ENCODE measurements around the gene FAHD2A. TPM values are rescaled to one million over a fixed set of nuclear protein-coding genes. Genes with fewer than 3 reads are reported as not detected.

Gene FAHD2A
- total and polyA plus RNA-seq, 2 donors (not counting 3 experiments of a cell fraction or from before 2014, with no cell fraction given): 33.1 to 37.0 TPM

GRCh38 chr2:95366514-95366913 lies 36.0 kb upstream of the FAHD2A start:
- BruUV-seq (replicated peaks): no TSS peak
- no peak for DNase-seq (ENCODE audit: low read depth, low spot score)
- Histone ChIP-seq H3K79me2 (ENCODE audit: control insufficient read depth, insufficient read depth, low read length) (no peaks in the 10 kb centered on the region), H3K4me1 (ENCODE audit: control insufficient read depth, extremely low read depth, insufficient read depth, low read length) (no peaks in the 10 kb centered on the region), H3K27ac (ENCODE audit: insufficient read depth, low read depth, low read length) (no peak overlapping the region), H3K4me2 (ENCODE audit: insufficient read depth, low read length) (no peak overlapping the region), H2AFZ (ENCODE audit: low read depth, low read length) (no peak overlapping the region), H4K20me1 (replicated peaks; ENCODE audit: control insufficient read depth, extremely low read depth, insufficient read depth, low read length) (no peaks in the 10 kb centered on the region), H3K27me3 (ENCODE audit: control insufficient read depth in 2 of 2, insufficient read depth in 2 of 2, low read length in 2 of 2) (peaks cover 0 to 2% of the 10 kb centered on the region in 2 experiments), H3K36me3 (ENCODE audit: control insufficient read depth in 2 of 2, extremely low read depth in 1 of 2, insufficient read depth in 2 of 2, low read length in 2 of 2) (no peaks in the 10 kb centered on the region), H3K9ac (replicated peaks; ENCODE audit: extremely low read depth, insufficient read depth, low read length) (no peak overlapping the region), H3K9me1 (replicated peaks; ENCODE audit: control insufficient read depth, extremely low read depth, insufficient read depth, low read length) (no peaks in the 10 kb centered on the region), H3K9me3 (replicated peaks; ENCODE audit: control insufficient read depth, insufficient read depth, low read length) (no peaks in the 10 kb centered on the region), H3K4me3 (replicated peaks in 1 of 3; ENCODE audit: insufficient read depth in 1 of 3, low read depth in 1 of 3, low read length in 3 of 3) (no peak overlapping the region)
- intact Hi-C loops (cut with micrococcal nuclease): no loop called here
- no peak for FAIRE-seq
- no peak for TF ChIP-seq GATA2 (IDR thresholded peaks at IDR 0.05; ENCODE audit: insufficient read depth, insufficient read length, low read depth, low read length)
- no peak for TF ChIP-seq EZH2 (IDR thresholded peaks at IDR 0.05; ENCODE audit: borderline replicate concordance, low read depth, low read length, severe bottlenecking)
- TF ChIP-seq CTCF (IDR thresholded peaks at IDR 0.05; ENCODE audit: extremely low read depth in 1 of 2, insufficient read depth in 1 of 2, low read depth in 1 of 2, low read length in 2 of 2): no peak
- no peak for TF ChIP-seq FOS (IDR thresholded peaks at IDR 0.05; ENCODE audit: borderline replicate concordance, insufficient read depth, low read length)
- no peak for TF ChIP-seq POLR2AphosphoS5 (IDR thresholded peaks at IDR 0.05; ENCODE audit: insufficient read depth, low read depth, low read length)
- TF ChIP-seq POLR2A (IDR thresholded peaks at IDR 0.05; ENCODE audit: low read depth, low read length): no peak
- no peak for TF ChIP-seq MYC (IDR thresholded peaks at IDR 0.05; ENCODE audit: low read depth, low read length)
- TF ChIP-seq MAX (IDR thresholded peaks at IDR 0.05; ENCODE audit: insufficient read depth, insufficient read length): no peak
- no peak for TF ChIP-seq JUN (IDR thresholded peaks at IDR 0.05; ENCODE audit: borderline replicate concordance, insufficient read depth, insufficient read length, low read depth)
- POLR2A ChIA-PET: no interaction called here
- dilution Hi-C loops (cut with MboI; ENCODE audit: extremely low pct_ligation_motif_present, low sequenced_read_pairs): no loop called here
- CTCF ChIA-PET: interaction anchor here (1.6 kb wide), 1 partner anchor 22 kb away, joined by 4 read pairs; no protein-coding TSS in a partner anchor
